HepG2 (cell line): ENCODE measurements around the gene MAPK11. TPM values are rescaled to one million over a fixed set of nuclear protein-coding genes. Genes with fewer than 3 reads are reported as not detected.
A peak's percentile ranks its signal among the peaks of the same experiment; 100 is the strongest.

ENCODE experiments used
- AKAP8 ChIP-seq: sonication (generic); formaldehyde crosslinking; IDR thresholded peaks from 2 replicates; pipeline ENCODE4 v1.5.1; 2020; ENCODE audit warnings: mild to moderate bottlenecking, missing genetic modification reagents
- FIP1L1 ChIP-seq: fragments of 200-400 bp; formaldehyde crosslinking; IDR thresholded peaks from 2 replicates; pipeline ENCODE4 v1.6.1; 2018; ENCODE audit warnings: low read depth, mild to moderate bottlenecking, low read length, moderate library complexity, borderline replicate concordance; ENCODE audit not compliant: insufficient read depth
- GTF3A ChIP-seq: sonication (generic); formaldehyde crosslinking; conservative IDR thresholded peaks from 2 replicates; pipeline ENCODE4 v1.4.0; 2020; ENCODE audit warnings: mild to moderate bottlenecking, missing genetic modification reagents
- KLF16 ChIP-seq, 2 experiments: sonication (generic) in 1 of 2; formaldehyde crosslinking in 1 of 2; IDR thresholded peaks; 2 replicates each; pipeline versions ENCODE4 v1.6.1 to v1.8.0; 2016 to 2023; ENCODE audit warnings: missing genetic modification reagents in 2 of 2, missing compliant biosample characterization in 1 of 2
- NFYB ChIP-seq: sonication (generic); formaldehyde crosslinking; IDR thresholded peaks from 2 replicates; pipeline ENCODE4 v1.4.0; 2020; ENCODE audit warnings: missing genetic modification reagents
- POGZ ChIP-seq: sonication (generic); formaldehyde crosslinking; IDR thresholded peaks from 2 replicates; pipeline ENCODE4 v1.4.0; 2020; ENCODE audit warnings: mild to moderate bottlenecking, missing genetic modification reagents
- POLR2AphosphoS5 ChIP-seq: IDR thresholded peaks from 2 replicates; pipeline ENCODE4 v1.6.1; 2012; ENCODE audit warnings: low read depth, low read length
- PRDM15 ChIP-seq: sonication (generic); formaldehyde crosslinking; IDR thresholded peaks from 2 replicates; pipeline ENCODE4 v1.4.0; 2020; ENCODE audit warnings: missing genetic modification reagents
- TERF1 ChIP-seq: sonication (generic); formaldehyde crosslinking; IDR thresholded peaks from 2 replicates; pipeline ENCODE4 v1.8.0; 2022; ENCODE audit warnings: mild to moderate bottlenecking, missing genetic modification reagents, moderate library complexity
- U2AF1 ChIP-seq: fragments of 200-400 bp; formaldehyde crosslinking; optimal IDR thresholded peaks from 2 replicates; pipeline ENCODE3; 2017; ENCODE audit warnings: mild to moderate bottlenecking, low read depth, low read length
- ZBED4 ChIP-seq: sonication (generic); formaldehyde crosslinking; IDR thresholded peaks from 2 replicates; pipeline ENCODE4 v1.4.0; 2020; ENCODE audit warnings: missing genetic modification reagents, borderline replicate concordance
- ZBTB7B ChIP-seq: sonication (generic); formaldehyde crosslinking; IDR thresholded peaks from 2 replicates; pipeline ENCODE4 v1.4.0; 2020; ENCODE audit warnings: missing genetic modification reagents
- ZFX ChIP-seq: sonication (generic); formaldehyde crosslinking; IDR thresholded peaks from 2 replicates; pipeline ENCODE4 v1.4.0; 2020; ENCODE audit warnings: mild to moderate bottlenecking, low read depth, missing genetic modification reagents, moderate library complexity
- ZNF44 ChIP-seq: sonication (generic); formaldehyde crosslinking; IDR thresholded peaks from 2 replicates; pipeline ENCODE4 v1.5.1; 2020; ENCODE audit warnings: mild to moderate bottlenecking, missing genetic modification reagents
- ZNF598 ChIP-seq: sonication (generic); formaldehyde crosslinking; IDR thresholded peaks from 2 replicates; pipeline ENCODE4 v1.5.1; 2020; ENCODE audit warnings: mild to moderate bottlenecking, missing genetic modification reagents, borderline replicate concordance
- ZNF615 ChIP-seq: sonication (generic); formaldehyde crosslinking; IDR thresholded peaks from 2 replicates; pipeline ENCODE4 v1.5.0; 2020; ENCODE audit warnings: mild to moderate bottlenecking, missing genetic modification reagents, borderline replicate concordance
- ZNF790 ChIP-seq: sonication (generic); formaldehyde crosslinking; IDR thresholded peaks from 2 replicates; pipeline ENCODE4 v1.8.0; 2022; ENCODE audit warnings: missing genetic modification reagents, mild to moderate bottlenecking, borderline replicate concordance
- polyA plus RNA-seq, 8 experiments: library from polyadenylated mRNA; depleted of rRNA in 3 of 8; stranded (reverse) in 7 of 8; unstranded in 1 of 8; fragments of >200 nt; fragmentation: Illumina TruSeq in 4 of 8; extraction: Trizol in 4 of 8; gene quantifications; 2 replicates each; pipeline versions ENCODE4 v1.2.1 to v1.2.3, GENCODE V29; 2011 to 2016; ENCODE audit warnings: low read depth in 4 of 8, missing spikeins in 1 of 8, mixed read lengths in 1 of 8; ENCODE audit not compliant: insufficient read depth in 1 of 8
- total RNA-seq, 5 experiments: library from RNA; depleted of rRNA; stranded (reverse); fragments of >200 nt; fragmentation: Illumina TruSeq; extraction: Trizol; gene quantifications; 2 replicates each; pipeline ENCODE4 v1.2.3, GENCODE V29; 2016; ENCODE audit warnings: low read depth in 1 of 5
- TF ChIP-seq, protein P1 (sequence below): sonication (generic); formaldehyde crosslinking; IDR thresholded peaks from 2 replicates; pipeline ENCODE4 v1.5.0; 2020; ENCODE audit warnings: mild to moderate bottlenecking, missing genetic modification reagents

Gene MAPK11
- total and polyA plus RNA-seq, 2 of the 13 experiments (the other 11 are each of a cell fraction or from before 2014, with no cell fraction given): 0.15 to 0.17 TPM

DNA sequence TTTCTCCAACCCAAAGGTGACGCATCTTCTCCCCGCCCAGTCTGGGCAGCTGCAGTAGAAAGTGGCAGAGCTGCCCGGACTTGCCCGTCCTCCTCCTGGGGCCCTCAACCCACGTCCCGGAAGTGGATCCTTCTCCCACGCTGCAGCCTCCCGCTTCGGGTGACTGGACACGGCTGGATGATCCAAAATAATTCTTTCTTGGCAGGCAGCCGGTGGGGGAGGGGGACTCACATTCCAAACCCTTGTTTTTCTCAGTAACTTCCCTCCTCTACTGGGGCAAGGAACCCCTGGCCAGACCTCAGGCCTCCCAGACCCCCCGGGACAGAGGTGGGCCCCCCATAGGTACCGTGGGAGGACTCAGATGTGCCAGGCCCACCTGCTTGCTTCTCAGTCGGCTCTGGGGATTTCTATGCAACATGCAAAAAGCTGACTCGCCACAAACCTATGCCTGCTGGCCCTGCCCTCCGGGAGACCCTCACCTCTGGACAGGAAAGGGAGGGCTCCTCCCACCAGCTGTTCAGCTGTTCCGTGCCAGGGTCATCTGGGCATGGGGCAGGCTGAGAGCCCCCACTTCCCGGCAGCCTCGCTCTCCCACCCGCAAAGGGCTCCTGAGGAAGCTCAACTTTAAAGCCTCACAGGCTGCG, 35.9 kb upstream of the MAPK11 start (continued):
- TF ChIP-seq, protein P1, sequence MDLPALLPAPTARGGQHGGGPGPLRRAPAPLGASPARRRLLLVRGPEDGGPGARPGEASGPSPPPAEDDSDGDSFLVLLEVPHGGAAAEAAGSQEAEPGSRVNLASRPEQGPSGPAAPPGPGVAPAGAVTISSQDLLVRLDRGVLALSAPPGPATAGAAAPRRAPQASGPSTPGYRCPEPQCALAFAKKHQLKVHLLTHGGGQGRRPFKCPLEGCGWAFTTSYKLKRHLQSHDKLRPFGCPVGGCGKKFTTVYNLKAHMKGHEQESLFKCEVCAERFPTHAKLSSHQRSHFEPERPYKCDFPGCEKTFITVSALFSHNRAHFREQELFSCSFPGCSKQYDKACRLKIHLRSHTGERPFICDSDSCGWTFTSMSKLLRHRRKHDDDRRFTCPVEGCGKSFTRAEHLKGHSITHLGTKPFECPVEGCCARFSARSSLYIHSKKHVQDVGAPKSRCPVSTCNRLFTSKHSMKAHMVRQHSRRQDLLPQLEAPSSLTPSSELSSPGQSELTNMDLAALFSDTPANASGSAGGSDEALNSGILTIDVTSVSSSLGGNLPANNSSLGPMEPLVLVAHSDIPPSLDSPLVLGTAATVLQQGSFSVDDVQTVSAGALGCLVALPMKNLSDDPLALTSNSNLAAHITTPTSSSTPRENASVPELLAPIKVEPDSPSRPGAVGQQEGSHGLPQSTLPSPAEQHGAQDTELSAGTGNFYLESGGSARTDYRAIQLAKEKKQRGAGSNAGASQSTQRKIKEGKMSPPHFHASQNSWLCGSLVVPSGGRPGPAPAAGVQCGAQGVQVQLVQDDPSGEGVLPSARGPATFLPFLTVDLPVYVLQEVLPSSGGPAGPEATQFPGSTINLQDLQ (CRISPR knock-in tag): no peak
- TF ChIP-seq ZNF44 (no peak), ZBTB7B (CRISPR knock-in tag) (peak; percentile 68; the same call in 1 of the 2 replicates), ZNF615 (CRISPR knock-in tag) (no peak), ZFX (CRISPR knock-in tag) (no peak), POLR2AphosphoS5 (no peak), FIP1L1 (no peak), U2AF1 (no peak), GTF3A (CRISPR knock-in tag) (no peak), KLF16 (CRISPR knock-in tag; IDR thresholded peaks at IDR 0.05) (0 out of 4 replicates have a peak, but pooled peaks of 1 of the 2 experiments have one; percentile 19), ZNF790 (CRISPR knock-in tag) (no peak), ZNF598 (CRISPR knock-in tag) (no peak), PRDM15 (no peak), TERF1 (CRISPR knock-in tag) (no peak), AKAP8 (CRISPR knock-in tag) (no peak), ZBED4 (CRISPR knock-in tag) (no peak), POGZ (CRISPR knock-in tag) (no peak), NFYB (CRISPR knock-in tag) (no peak)
